ENCODE results near the gene MAGEA3.
"Not testable (repeated sequence)": the region's sequence is repeated elsewhere in the genome, so short reads cannot be mapped to it uniquely, and the experiment has no call there.

The MAGEA3 gene

GRCh38 chrX:152697952-152698931 is at the start of gene MAGEA3:
Gene MAGEA3 (plus strand): TSS chrX:152698794. CDS start chrX:152700833, 2,039 bp downstream.
- in situ Hi-C loops (cut with MboI; ENCODE audit: low sequenced_read_pairs): not testable (repeated sequence)

- in situ Hi-C loops (cut with MboI; ENCODE audit: low sequenced_read_pairs): no loop called here
Observed at GRCh38 chrX:152652060-152652459, 46.5 kb upstream of the MAGEA3 start.

GRCh38 chrX:152652467-152652866 is 46.1 kb upstream of the MAGEA3 start:
- in situ Hi-C loops (cut with MboI; ENCODE audit: low sequenced_read_pairs): no loop called here

- in situ Hi-C loops (cut with MboI; ENCODE audit: low sequenced_read_pairs): no loop called here
Observed at GRCh38 chrX:152656087-152656486, 42.5 kb upstream of the MAGEA3 start.

- in situ Hi-C loops (cut with MboI; ENCODE audit: low sequenced_read_pairs): no loop called here
Observed at GRCh38 chrX:152656890-152657289, 41.7 kb upstream of the MAGEA3 start.

GRCh38 chrX:152658302-152658701 is 40.3 kb upstream of the MAGEA3 start:
- in situ Hi-C loops (cut with MboI; ENCODE audit: low sequenced_read_pairs): no loop called here

GRCh38 chrX:152663086-152663485 is 35.5 kb upstream of the MAGEA3 start:
- in situ Hi-C loops (cut with MboI; ENCODE audit: low sequenced_read_pairs): no loop called here

- in situ Hi-C loops (cut with MboI; ENCODE audit: low sequenced_read_pairs): no loop called here
Observed at GRCh38 chrX:152674135-152674534, 24.5 kb upstream of the MAGEA3 start.

GRCh38 chrX:152674652-152675051 is 23.9 kb upstream of the MAGEA3 start:
- in situ Hi-C loops (cut with MboI; ENCODE audit: low sequenced_read_pairs): not testable (repeated sequence)

- in situ Hi-C loops (cut with MboI; ENCODE audit: low sequenced_read_pairs): not testable (repeated sequence)
Observed at GRCh38 chrX:152681012-152681411, 17.6 kb upstream of the MAGEA3 start.

- in situ Hi-C loops (cut with MboI; ENCODE audit: low sequenced_read_pairs): not testable (repeated sequence)
Observed at GRCh38 chrX:152700390-152700789, 1.8 kb downstream of the MAGEA3 start.

- in situ Hi-C loops (cut with MboI; ENCODE audit: low sequenced_read_pairs): not testable (repeated sequence)
Observed at GRCh38 chrX:152706500-152706899, 7.9 kb downstream of the MAGEA3 start.

GRCh38 chrX:152709173-152709572 is 10.6 kb downstream of the MAGEA3 start, which contains the start of gene CSAG2:
Gene CSAG2 (minus strand): TSS chrX:152709273. CDS start chrX:152709112, 161 bp downstream.
- in situ Hi-C loops (cut with MboI; ENCODE audit: low sequenced_read_pairs): not testable (repeated sequence)

- in situ Hi-C loops (cut with MboI; ENCODE audit: low sequenced_read_pairs): not testable (repeated sequence)
Observed at GRCh38 chrX:152713195-152713594, 14.6 kb downstream of the MAGEA3 start.

GRCh38 chrX:152713815-152714787 is 15.5 kb downstream of the MAGEA3 start, which contains the start of gene MAGEA2B:
Gene MAGEA2B (plus strand): TSS chrX:152714628. CDS start chrX:152717107, 2,479 bp downstream.
- in situ Hi-C loops (cut with MboI; ENCODE audit: low sequenced_read_pairs): not testable (repeated sequence)

- in situ Hi-C loops (cut with MboI; ENCODE audit: low sequenced_read_pairs): no loop called here
Observed at GRCh38 chrX:152725409-152725808, 26.8 kb downstream of the MAGEA3 start.

GRCh38 chrX:152733261-152733975 is 34.8 kb downstream of the MAGEA3 start, which contains the start of the genes CSAG1 and MAGEA12:
Gene CSAG1 (minus strand): TSS chrX:152733721. CDS start chrX:152732460, 1,261 bp downstream.
Gene MAGEA12 (plus strand): TSS chrX:152733757. CDS start chrX:152736162, 2,405 bp downstream.
- in situ Hi-C loops (cut with MboI; ENCODE audit: low sequenced_read_pairs): no loop called here

- in situ Hi-C loops (cut with MboI; ENCODE audit: low sequenced_read_pairs): not testable (repeated sequence)
Observed at GRCh38 chrX:152734143-152734858, 35.7 kb downstream of the MAGEA3 start.

GRCh38 chrX:152735101-152735500 is 36.5 kb downstream of the MAGEA3 start:
- in situ Hi-C loops (cut with MboI; ENCODE audit: low sequenced_read_pairs): no loop called here
